ENCODE data around the gene OLA1.
"Not testable (repeated sequence)": the region's sequence is repeated elsewhere in the genome, so short reads cannot be mapped to it uniquely, and the experiment has no call there.

- TF ChIP-seq TCF7L2 (IDR thresholded peaks at IDR 0.05; ENCODE audit: low read depth, low read length); CTCF (IDR thresholded peaks at IDR 0.05); REST (IDR thresholded peaks at IDR 0.05; ENCODE audit: insufficient read depth in 1 of 2, low read depth in 2 of 2, low read length in 1 of 2); POLR2AphosphoS5 (IDR thresholded peaks at IDR 0.05; ENCODE audit: low read depth, low read length); SIN3A (IDR thresholded peaks at IDR 0.05; ENCODE audit: borderline replicate concordance, insufficient read depth, low read depth, low read length): not testable (repeated sequence)
Observed at GRCh38 chr2:174270263-174270662, 21.9 kb upstream of the OLA1 start.
